Panc1 (cell line): Measurements from ENCODE around the gene ARG2. TPM values are rescaled to one million over a fixed set of nuclear protein-coding genes. Genes with fewer than 3 reads are reported as not detected.

ENCODE experiments used
- ATAC-seq: fragments of 200-7000 bp; cut with Tn5 transposase; 2 replicates; pipeline ENCODE4 v1.9.1; 2020; ENCODE audit warnings: mild to moderate bottlenecking, moderate library complexity
- BruUV-seq: library from RNA; stranded (reverse); fragments of 400-500 nt; replicated peaks from 2 replicates; lab custom pipeline; 2021; lab: Mats Ljungman, UMichigan
- CTCF ChIA-PET: fragments of 300-600 bp; sonication (Branson Sonifier 250); formaldehyde crosslinking; loops from one replicate; lab custom pipeline; 2022; ENCODE audit warnings: antibody characterized with exemption; lab: Charles Lee
- POLR2A ChIA-PET: fragments of 300-600 bp; sonication (Branson Sonifier 250); formaldehyde crosslinking; loops from one replicate; lab custom pipeline; 2022; ENCODE audit warnings: antibody characterized with exemption; lab: Charles Lee
- DNase-seq: peaks from one replicate; pipeline ENCODE4 v3.0.0-alpha.2; 2010; ENCODE audit warnings: low read depth, low spot score
- H3K27ac ChIP-seq: 2 replicates; pipeline ENCODE4 v1.5.1; 2011; ENCODE audit warnings: mild to moderate bottlenecking, low read length, inconsistent platforms
- H3K27me3 ChIP-seq: fragments of 200-500 bp; sonication (Bioruptor generic); 2 replicates; pipeline ENCODE4 v1.6.0; 2014; ENCODE audit warnings: low read length, inconsistent platforms; ENCODE audit not compliant: control insufficient read depth, insufficient read depth
- H3K36me3 ChIP-seq: fragments of 200-500 bp; sonication (Bioruptor generic); 2 replicates; pipeline ENCODE4 v1.5.1; 2014; ENCODE audit warnings: inconsistent platforms, mild to moderate bottlenecking, low read length, moderate library complexity; ENCODE audit not compliant: control insufficient read depth, insufficient read depth
- H3K4me1 ChIP-seq: 2 replicates; pipeline ENCODE4 v1.5.1; 2011; ENCODE audit warnings: inconsistent platforms, mild to moderate bottlenecking, low read length, moderate library complexity; ENCODE audit not compliant: control insufficient read depth, insufficient read depth
- H3K4me3 ChIP-seq, 2 experiments: 2 replicates each; pipeline ENCODE4 v1.5.1; 2011 to 2012; ENCODE audit warnings: low read depth in 2 of 2, low read length in 2 of 2, mild to moderate bottlenecking in 2 of 2, inconsistent platforms in 1 of 2, moderate library complexity in 1 of 2
- H3K9me3 ChIP-seq: fragments of 200-500 bp; sonication (Bioruptor generic); 2 replicates; pipeline ENCODE4 v1.5.1; 2014; ENCODE audit warnings: low read depth, mild to moderate bottlenecking, inconsistent platforms, low read length, moderate library complexity; ENCODE audit not compliant: control insufficient read depth, insufficient read depth
- POLR2AphosphoS5 ChIP-seq: IDR thresholded peaks from 2 replicates; pipeline ENCODE4 v1.6.1; 2012; ENCODE audit warnings: mild to moderate bottlenecking, low read depth, low read length, moderate library complexity
- SIN3A ChIP-seq: IDR thresholded peaks from 2 replicates; pipeline ENCODE4 v1.6.1; 2012; ENCODE audit warnings: low read depth, mild to moderate bottlenecking, low read length, moderate library complexity, borderline replicate concordance; ENCODE audit not compliant: insufficient read depth
- TCF7L2 ChIP-seq: IDR thresholded peaks from 2 replicates; pipeline ENCODE4 v1.6.1; 2011; ENCODE audit warnings: mild to moderate bottlenecking, low read depth, low read length, inconsistent platforms
- in situ Hi-C: cut with HindIII; loops from 2 replicates; pipeline ENCODE4 v1.10.0; 2016; ENCODE audit warnings: low sequenced_read_pairs, low pct_unique_long_range_greater_than_20kb
- intact Hi-C: fragments of 100-400 bp; cut with micrococcal nuclease; formaldehyde crosslinking; loops from one replicate; pipeline ENCODE4 v1.10.0; 2022; ENCODE audit not compliant: unreplicated experiment
- total RNA-seq: library from RNA; stranded (reverse); gene quantifications from one replicate; pipeline ENCODE4 v1.2.1, GENCODE V29; 2021; ENCODE audit not compliant: unreplicated experiment
- TF ChIP-seq, protein P1 (sequence below): fragments of 450-650 bp; IDR thresholded peaks from 2 replicates; pipeline ENCODE4 v1.5.1; 2017; ENCODE audit warnings: mild to moderate bottlenecking
- TF ChIP-seq, protein P2 (sequence below), 2 experiments: IDR thresholded peaks; 2 replicates each; pipeline ENCODE4 v1.6.1; 2011 to 2012; ENCODE audit warnings: low read depth in 2 of 2, control low read depth in 1 of 2, low read length in 1 of 2, mild to moderate bottlenecking in 1 of 2, moderate library complexity in 1 of 2; ENCODE audit not compliant: insufficient read depth in 1 of 2

Gene ARG2
- total RNA-seq, 1 experiment from 2014 or later: 1.1 TPM

DNA sequence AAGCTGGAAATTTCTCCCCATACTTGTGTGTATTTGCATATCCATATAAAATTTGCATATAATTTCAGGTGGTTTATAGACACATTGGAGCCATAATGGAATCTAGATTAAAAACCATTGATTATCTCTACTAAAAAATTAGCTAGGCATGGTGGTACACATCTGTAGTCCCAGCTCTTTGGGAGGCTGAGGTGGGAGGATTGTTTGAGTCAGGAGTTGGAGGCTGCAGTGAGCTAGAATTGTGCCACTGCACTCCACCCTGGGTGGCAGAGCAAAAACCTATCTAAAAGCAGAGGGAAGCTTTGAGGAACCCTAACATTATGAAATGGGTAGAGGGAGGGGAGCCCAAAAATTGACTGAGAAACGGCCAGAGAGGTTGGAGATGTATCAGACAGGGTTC is 78.5 kb downstream of the ARG2 start:
- POLR2A ChIA-PET: no interaction called here
- ATAC-seq (no peak), DNase-seq (no peak)
- TF ChIP-seq SIN3A (no peak), TCF7L2 (no peak), POLR2AphosphoS5 (no peak)
- TF ChIP-seq, protein P1, sequence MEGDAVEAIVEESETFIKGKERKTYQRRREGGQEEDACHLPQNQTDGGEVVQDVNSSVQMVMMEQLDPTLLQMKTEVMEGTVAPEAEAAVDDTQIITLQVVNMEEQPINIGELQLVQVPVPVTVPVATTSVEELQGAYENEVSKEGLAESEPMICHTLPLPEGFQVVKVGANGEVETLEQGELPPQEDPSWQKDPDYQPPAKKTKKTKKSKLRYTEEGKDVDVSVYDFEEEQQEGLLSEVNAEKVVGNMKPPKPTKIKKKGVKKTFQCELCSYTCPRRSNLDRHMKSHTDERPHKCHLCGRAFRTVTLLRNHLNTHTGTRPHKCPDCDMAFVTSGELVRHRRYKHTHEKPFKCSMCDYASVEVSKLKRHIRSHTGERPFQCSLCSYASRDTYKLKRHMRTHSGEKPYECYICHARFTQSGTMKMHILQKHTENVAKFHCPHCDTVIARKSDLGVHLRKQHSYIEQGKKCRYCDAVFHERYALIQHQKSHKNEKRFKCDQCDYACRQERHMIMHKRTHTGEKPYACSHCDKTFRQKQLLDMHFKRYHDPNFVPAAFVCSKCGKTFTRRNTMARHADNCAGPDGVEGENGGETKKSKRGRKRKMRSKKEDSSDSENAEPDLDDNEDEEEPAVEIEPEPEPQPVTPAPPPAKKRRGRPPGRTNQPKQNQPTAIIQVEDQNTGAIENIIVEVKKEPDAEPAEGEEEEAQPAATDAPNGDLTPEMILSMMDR: no peak
- TF ChIP-seq, protein P2, sequence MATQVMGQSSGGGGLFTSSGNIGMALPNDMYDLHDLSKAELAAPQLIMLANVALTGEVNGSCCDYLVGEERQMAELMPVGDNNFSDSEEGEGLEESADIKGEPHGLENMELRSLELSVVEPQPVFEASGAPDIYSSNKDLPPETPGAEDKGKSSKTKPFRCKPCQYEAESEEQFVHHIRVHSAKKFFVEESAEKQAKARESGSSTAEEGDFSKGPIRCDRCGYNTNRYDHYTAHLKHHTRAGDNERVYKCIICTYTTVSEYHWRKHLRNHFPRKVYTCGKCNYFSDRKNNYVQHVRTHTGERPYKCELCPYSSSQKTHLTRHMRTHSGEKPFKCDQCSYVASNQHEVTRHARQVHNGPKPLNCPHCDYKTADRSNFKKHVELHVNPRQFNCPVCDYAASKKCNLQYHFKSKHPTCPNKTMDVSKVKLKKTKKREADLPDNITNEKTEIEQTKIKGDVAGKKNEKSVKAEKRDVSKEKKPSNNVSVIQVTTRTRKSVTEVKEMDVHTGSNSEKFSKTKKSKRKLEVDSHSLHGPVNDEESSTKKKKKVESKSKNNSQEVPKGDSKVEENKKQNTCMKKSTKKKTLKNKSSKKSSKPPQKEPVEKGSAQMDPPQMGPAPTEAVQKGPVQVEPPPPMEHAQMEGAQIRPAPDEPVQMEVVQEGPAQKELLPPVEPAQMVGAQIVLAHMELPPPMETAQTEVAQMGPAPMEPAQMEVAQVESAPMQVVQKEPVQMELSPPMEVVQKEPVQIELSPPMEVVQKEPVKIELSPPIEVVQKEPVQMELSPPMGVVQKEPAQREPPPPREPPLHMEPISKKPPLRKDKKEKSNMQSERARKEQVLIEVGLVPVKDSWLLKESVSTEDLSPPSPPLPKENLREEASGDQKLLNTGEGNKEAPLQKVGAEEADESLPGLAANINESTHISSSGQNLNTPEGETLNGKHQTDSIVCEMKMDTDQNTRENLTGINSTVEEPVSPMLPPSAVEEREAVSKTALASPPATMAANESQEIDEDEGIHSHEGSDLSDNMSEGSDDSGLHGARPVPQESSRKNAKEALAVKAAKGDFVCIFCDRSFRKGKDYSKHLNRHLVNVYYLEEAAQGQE (IDR thresholded peaks at IDR 0.05; ENCODE audit: insufficient read depth in 1 of 2, low read depth in 2 of 2, low read length in 1 of 2): no peak
- CTCF ChIA-PET: no interaction called here
- H3K4me1 ChIP-seq: no peaks in the 10 kb centered on the region; the same call in 1 of the 2 replicates
- peaks cover 4% of the 10 kb centered on the region; the same call in 1 of the 2 replicates for H3K36me3 ChIP-seq
- H3K4me3 ChIP-seq: no peak overlapping the region
- intact Hi-C loops: no loop called here
- BruUV-seq: no TSS peak
- no peaks in the 10 kb centered on the region for H3K27me3 ChIP-seq
- in situ Hi-C loops: no loop called here
- no peaks in the 10 kb centered on the region for H3K9me3 ChIP-seq
- H3K27ac ChIP-seq: no peak overlapping the region

Other genes with a start within 250 kb of the ARG2 start
- 9.1 TPM for gene PLEK2, start 207.8 kb upstream of the ARG2 start, total RNA-seq
- gene TMEM229B, start 131.2 kb upstream of the ARG2 start, total RNA-seq: 1.6 TPM
- 6.7 TPM for gene PLEKHH1, start 86.6 kb upstream of the ARG2 start, total RNA-seq
- 13.3 TPM for gene PIGH, start 19.7 kb upstream of the ARG2 start, total RNA-seq
- 84.9 TPM for gene VTI1B, start 54.7 kb downstream of the ARG2 start, total RNA-seq
- 45.1 TPM for gene RDH11, start 75.8 kb downstream of the ARG2 start, total RNA-seq
- gene RDH12, start 82.0 kb downstream of the ARG2 start, total RNA-seq: not detected
- gene ZFYVE26, start 196.7 kb downstream of the ARG2 start, total RNA-seq: 17.3 TPM
- gene RAD51B, start 199.9 kb downstream of the ARG2 start, total RNA-seq: 8.5 TPM